Upper lobe of left lung (tissue), 6 donors: ENCODE measurements around the gene BET1. TPM values are rescaled to one million over a fixed set of nuclear protein-coding genes. Genes with fewer than 3 reads are reported as not detected.

Experiments
- total RNA-seq, 6 donors: library from RNA; depleted of rRNA in 4 of 6; stranded (reverse); fragments of >200 nt in 4 of 6; gene quantifications; one replicate each; pipeline versions ENCODE4 v1.1.0 to v1.2.1, GENCODE V29; 2016 to 2021
- donor health status: DM: no; HTN: no; CAD: no; lungs with moderate emphysema.
- donor health status: DM: no; HTN: yes; CAD: no; lungs with severe emphysema.

The BET1 gene
- total RNA-seq, 6 donors from 2014 or later: 11.7 to 39.2 (median 21.1) TPM

Other genes starting within 250 kb of the BET1 start
- gene TFPI2, start 113.6 kb downstream of the BET1 start, total RNA-seq: 1 to 10 TPM in 4 of 6 donors, not detected in 2; 1.8 to 7.6 (median 3.9) TPM
- gene GNGT1, start 97.8 kb downstream of the BET1 start, total RNA-seq: not detected
- gene GNG11, start 82.6 kb downstream of the BET1 start, total RNA-seq: 10 to 100 TPM in 5 of 6 donors, 1 to 10 TPM in 1; 1.0 to 28.5 (median 15.8) TPM